ENCODE data around the gene ORC1. TPM values are rescaled to one million over a fixed set of nuclear protein-coding genes. Genes with fewer than 3 reads are reported as not detected.
A peak's percentile ranks its signal among the peaks of the same experiment; 100 is the strongest.

Gene ORC1
- total RNA-seq, 1 donor from 2014 or later = 10.5 TPM

- Mint-ChIP-seq H3K27ac (peak overlapping the region; percentile 73), H3K9me3 (ENCODE audit: low read depth) (no peaks in the 10 kb centered on the region), H3K27me3 (no peaks in the 10 kb centered on the region), H3K4me1 (ENCODE audit: low read depth) (peaks cover 17% of the 10 kb centered on the region), H3K36me3 (ENCODE audit: insufficient read depth) (no peaks in the 10 kb centered on the region), H3K4me3 (ENCODE audit: low read depth) (peak overlapping the region; percentile 68)
- TF ChIP-seq CTCF (IDR thresholded peaks at IDR 0.05; ENCODE audit: unreplicated experiment) = peak; percentile 37
- DNase-seq (ENCODE audit: low spot score, unreplicated experiment) = peak; percentile 64
Observed at GRCh38 chr1:52368383-52369172, 35.6 kb downstream of the ORC1 start.

GRCh38 chr1:52367272-52367671 is 37.0 kb downstream of the ORC1 start:
- Mint-ChIP-seq H3K4me3 (ENCODE audit: low read depth) (peak overlapping the region; percentile 60), H3K36me3 (ENCODE audit: insufficient read depth) (no peaks in the 10 kb centered on the region), H3K27me3 (no peaks in the 10 kb centered on the region), H3K4me1 (ENCODE audit: low read depth) (peaks cover 17% of the 10 kb centered on the region), H3K9me3 (ENCODE audit: low read depth) (no peaks in the 10 kb centered on the region), H3K27ac (no peak overlapping the region)
- TF ChIP-seq CTCF (IDR thresholded peaks at IDR 0.05; ENCODE audit: unreplicated experiment) = no peak
- DNase-seq (ENCODE audit: low spot score, unreplicated experiment) = no peak

- peak overlapping the region; percentile 65 for H3K27ac Mint-ChIP-seq
- peak overlapping the region; percentile 94 for H3K4me3 Mint-ChIP-seq (ENCODE audit: low read depth)
- no peak for TF ChIP-seq CTCF (IDR thresholded peaks at IDR 0.05; ENCODE audit: unreplicated experiment)
- H3K36me3 Mint-ChIP-seq (ENCODE audit: insufficient read depth) = peaks cover 5% of the 10 kb centered on the region
- no peaks in the 10 kb centered on the region for H3K9me3 Mint-ChIP-seq (ENCODE audit: low read depth)
- no peak for DNase-seq (ENCODE audit: low spot score, unreplicated experiment)
- H3K27me3 Mint-ChIP-seq = no peaks in the 10 kb centered on the region
- peaks cover 17% of the 10 kb centered on the region for H3K4me1 Mint-ChIP-seq (ENCODE audit: low read depth)
Observed at GRCh38 chr1:52366517-52366827, 37.8 kb downstream of the ORC1 start.

- peak within 1 kb of the TSS; percentile 94 for H3K4me3 Mint-ChIP-seq (ENCODE audit: low read depth)
- peaks cover 7% of the 10 kb centered on the region for H3K36me3 Mint-ChIP-seq (ENCODE audit: insufficient read depth)
- H3K9me3 Mint-ChIP-seq (ENCODE audit: low read depth) = no peaks in the 10 kb centered on the region
- peaks cover 17% of the 10 kb centered on the region for H3K4me1 Mint-ChIP-seq (ENCODE audit: low read depth)
- peak; percentile 100 for DNase-seq (ENCODE audit: low spot score, unreplicated experiment)
- no peaks in the 10 kb centered on the region for H3K27me3 Mint-ChIP-seq
- peak within 1 kb of the TSS; percentile 98 for H3K27ac Mint-ChIP-seq
- TF ChIP-seq CTCF (IDR thresholded peaks at IDR 0.05; ENCODE audit: unreplicated experiment) = peak; percentile 35
Observed at GRCh38 chr1:52365746-52366516, 38.3 kb downstream of the ORC1 start, which contains the start of gene CC2D1B. TSS of gene CC2D1B (minus strand) at chr1:52366205. CDS start at chr1:52364620, 1,585 bp downstream.

GRCh38 chr1:52365071-52365745 is 39.0 kb downstream of the ORC1 start:
- no peaks in the 10 kb centered on the region for H3K27me3 Mint-ChIP-seq
- DNase-seq (ENCODE audit: low spot score, unreplicated experiment) = no peak
- peak overlapping the region; percentile 98 for H3K27ac Mint-ChIP-seq
- no peaks in the 10 kb centered on the region for H3K9me3 Mint-ChIP-seq (ENCODE audit: low read depth)
- peaks cover 17% of the 10 kb centered on the region for H3K4me1 Mint-ChIP-seq (ENCODE audit: low read depth)
- peaks cover 7% of the 10 kb centered on the region for H3K36me3 Mint-ChIP-seq (ENCODE audit: insufficient read depth)
- H3K4me3 Mint-ChIP-seq (ENCODE audit: low read depth) = peak overlapping the region; percentile 94
- no peak for TF ChIP-seq CTCF (IDR thresholded peaks at IDR 0.05; ENCODE audit: unreplicated experiment)

All from progenitor cell of endocrine pancreas (in vitro differentiated cells).